WTC11 (cell line): ENCODE measurements around the gene PNMT.

Source experiments
- CTCF ChIP-seq: fragments of 200-600 bp; IDR thresholded peaks from 2 replicates; pipeline ENCODE4 v1.8.0; 2022; ENCODE audit warnings: antibody characterized with exemption
- JUN ChIP-seq: sonication (generic); formaldehyde crosslinking; IDR thresholded peaks from 2 replicates; pipeline ENCODE4 v1.8.0; 2023; ENCODE audit warnings: mild to moderate bottlenecking, missing genetic modification reagents

DNA sequence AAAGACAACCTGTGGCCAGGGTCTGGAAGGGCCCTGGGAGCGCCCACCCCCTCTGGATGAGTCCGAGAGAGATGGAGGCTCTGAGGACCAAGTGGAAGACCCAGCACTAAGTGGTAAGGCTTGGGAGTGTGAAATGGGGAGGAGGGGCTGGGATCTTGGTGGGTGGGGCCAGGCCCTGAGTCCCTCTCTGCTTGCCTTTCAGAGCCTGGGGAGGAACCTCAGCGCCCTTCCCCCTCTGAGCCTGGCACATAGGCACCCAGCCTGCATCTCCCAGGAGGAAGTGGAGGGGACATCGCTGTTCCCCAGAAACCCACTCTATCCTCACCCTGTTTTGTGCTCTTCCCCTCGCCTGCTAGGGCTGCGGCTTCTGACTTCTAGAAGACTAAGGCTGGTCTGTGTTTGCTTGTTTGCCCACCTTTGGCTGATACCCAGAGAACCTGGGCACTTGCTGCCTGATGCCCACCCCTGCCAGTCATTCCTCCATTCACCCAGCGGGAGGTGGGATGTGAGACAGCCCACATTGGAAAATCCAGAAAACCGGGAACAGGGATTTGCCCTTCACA lies 32.6 kb upstream of the PNMT start:
- TF ChIP-seq CTCF (no peak), JUN (no peak)
